Measurements from ENCODE around the gene POLR2F.

DNA sequence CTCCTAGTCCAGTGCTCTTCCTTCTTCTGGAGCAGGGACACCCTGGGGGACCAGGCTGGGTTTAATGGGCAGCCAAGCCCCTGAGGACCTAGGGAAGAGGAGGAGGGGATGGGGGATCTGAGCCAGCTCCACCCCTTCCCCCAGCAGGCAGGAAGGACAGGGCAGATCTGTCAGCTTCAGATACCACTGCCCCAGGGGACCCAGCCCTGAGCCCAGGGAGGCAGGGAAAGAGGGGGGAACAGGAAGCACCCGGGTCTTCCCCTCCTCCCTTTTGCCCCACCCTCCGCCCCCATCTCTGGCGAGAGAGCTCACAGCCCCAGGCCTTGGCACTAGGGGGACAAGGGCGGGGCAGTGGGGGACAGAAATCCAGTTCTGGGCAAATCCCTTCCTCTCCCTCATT is 42.6 kb downstream of the POLR2F start:
- TF ChIP-seq YY1 (IDR thresholded peaks at IDR 0.05; ENCODE audit: insufficient read depth, insufficient read length) = no peak
- no peak for TF ChIP-seq ZNF274 (IDR thresholded peaks at IDR 0.05; ENCODE audit: low read depth, low read length)
- TF ChIP-seq SUZ12 (IDR thresholded peaks at IDR 0.05; ENCODE audit: extremely low read depth, insufficient read depth, insufficient read length) = no peak
